ENCODE results near the gene ARSG.

GRCh38 chr17:68334393-68334792, 43.1 kb downstream of the ARSG start:
- no peak for TF ChIP-seq ZNF677 (tag by site-specific recombination; IDR thresholded peaks at IDR 0.05)
- TF ChIP-seq, protein P1, sequence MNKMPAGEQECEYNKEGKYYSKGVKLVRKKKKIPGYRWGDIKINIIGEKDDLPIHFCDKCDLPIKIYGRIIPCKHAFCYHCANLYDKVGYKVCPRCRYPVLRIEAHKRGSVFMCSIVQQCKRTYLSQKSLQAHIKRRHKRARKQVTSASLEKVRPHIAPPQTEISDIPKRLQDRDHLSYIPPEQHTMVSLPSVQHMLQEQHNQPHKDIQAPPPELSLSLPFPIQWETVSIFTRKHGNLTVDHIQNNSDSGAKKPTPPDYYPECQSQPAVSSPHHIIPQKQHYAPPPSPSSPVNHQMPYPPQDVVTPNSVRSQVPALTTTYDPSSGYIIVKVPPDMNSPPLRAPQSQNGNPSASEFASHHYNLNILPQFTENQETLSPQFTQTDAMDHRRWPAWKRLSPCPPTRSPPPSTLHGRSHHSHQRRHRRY (tag by site-specific recombination; IDR thresholded peaks at IDR 0.05) = no peak
- no peak for TF ChIP-seq ZNF658 (tag by site-specific recombination; IDR thresholded peaks at IDR 0.05)
- no peak for TF ChIP-seq ZNF768 (tag by site-specific recombination; IDR thresholded peaks at IDR 0.05)
